Activated naive CD4-positive, alpha-beta T cell treated with anti-CD3 and anti-CD28 coated beads, Interleukin-2, amount 10 ng/mL, durations not matched to agents 7 days and 5 days (primary cell): ENCODE data around the gene ZFP92.

Experiments
- CTCF ChIA-PET: fragments of 350-600 bp; sonication (Branson Sonifier 250); formaldehyde crosslinking; loops from one replicate; lab custom pipeline; 2021; ENCODE audit warnings: antibody characterized with exemption; lab: Charles Lee
- DNase-seq: peaks from one replicate; pipeline ENCODE4 v3.0.0-alpha.2; 2020
- H3K27ac Mint-ChIP-seq: one replicate; pipeline ENCODE4 v1.8.0; 2021; ENCODE audit warnings: mild to moderate bottlenecking, moderate library complexity, mixed read lengths
- H3K27me3 Mint-ChIP-seq: one replicate; pipeline ENCODE4 v1.8.0; 2021; ENCODE audit warnings: mild to moderate bottlenecking, mixed read lengths
- H3K36me3 Mint-ChIP-seq: one replicate; pipeline ENCODE4 v1.8.0; 2021; ENCODE audit warnings: mixed read lengths
- H3K4me1 Mint-ChIP-seq: one replicate; pipeline ENCODE4 v1.8.0; 2021; ENCODE audit warnings: mixed read lengths
- H3K4me3 Mint-ChIP-seq: one replicate; pipeline ENCODE4 v1.8.0; 2021; ENCODE audit warnings: mild to moderate bottlenecking, moderate library complexity, mixed read lengths
- H3K9me3 Mint-ChIP-seq: one replicate; pipeline ENCODE4 v1.8.0; 2021; ENCODE audit warnings: mixed read lengths

The ZFP92 gene

GRCh38 chrX:153457136-153457825, 46.0 kb downstream of the ZFP92 start:
- no peaks in the 10 kb centered on the region for H3K4me1 Mint-ChIP-seq

DNA sequence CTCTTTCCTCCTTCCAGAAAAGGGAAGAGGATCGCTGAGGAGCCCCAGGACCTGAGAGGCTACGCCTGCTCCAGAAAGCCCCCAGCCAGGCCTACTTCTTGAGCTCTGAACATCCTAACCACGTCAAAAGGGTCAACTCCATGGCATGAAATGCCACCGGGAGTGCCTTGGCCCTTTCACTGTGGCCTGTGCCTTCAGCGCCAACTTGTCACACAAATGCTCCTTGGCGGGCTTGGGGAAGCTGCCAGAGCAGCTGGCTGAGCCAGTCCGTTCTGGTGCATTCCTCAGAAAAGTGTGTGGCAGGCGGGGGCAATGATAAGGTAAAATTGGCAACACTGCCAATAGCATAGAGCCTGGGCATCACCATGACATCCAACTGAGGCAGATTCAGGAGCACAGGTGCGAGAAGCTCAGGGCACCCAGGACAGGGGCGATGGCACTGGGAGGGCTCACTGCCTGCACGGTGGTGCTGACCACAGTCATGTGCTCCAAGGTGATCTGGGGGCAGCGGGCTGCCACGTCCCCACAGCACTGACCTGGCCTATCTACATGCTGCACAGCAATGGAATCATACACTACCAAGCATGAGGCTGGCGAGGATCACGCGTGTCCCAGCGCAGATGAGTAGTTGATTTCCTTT, 46.7 kb downstream of the ZFP92 start:
- H3K27ac Mint-ChIP-seq = no peak overlapping the region
- no peaks in the 10 kb centered on the region for H3K9me3 Mint-ChIP-seq
- CTCF ChIA-PET = interaction anchor here (1.6 kb wide), 1 partner anchor 49 kb away, joined by 6 read pairs; no protein-coding TSS in a partner anchor
- H3K36me3 Mint-ChIP-seq = peaks cover 13% of the 10 kb centered on the region
- no peaks in the 10 kb centered on the region for H3K4me1 Mint-ChIP-seq
- DNase-seq = no peak
- H3K4me3 Mint-ChIP-seq = no peak overlapping the region
- H3K27me3 Mint-ChIP-seq = no peaks in the 10 kb centered on the region

More at GRCh38 chrX:153457136-153457825, 46.0 kb downstream of the ZFP92 start:
- H3K9me3 Mint-ChIP-seq = no peaks in the 10 kb centered on the region
- no peak for DNase-seq
- H3K36me3 Mint-ChIP-seq = peaks cover 13% of the 10 kb centered on the region
- H3K4me3 Mint-ChIP-seq = no peak overlapping the region
- CTCF ChIA-PET = no interaction called here
- no peak overlapping the region for H3K27ac Mint-ChIP-seq
- H3K27me3 Mint-ChIP-seq = no peaks in the 10 kb centered on the region

DNA sequence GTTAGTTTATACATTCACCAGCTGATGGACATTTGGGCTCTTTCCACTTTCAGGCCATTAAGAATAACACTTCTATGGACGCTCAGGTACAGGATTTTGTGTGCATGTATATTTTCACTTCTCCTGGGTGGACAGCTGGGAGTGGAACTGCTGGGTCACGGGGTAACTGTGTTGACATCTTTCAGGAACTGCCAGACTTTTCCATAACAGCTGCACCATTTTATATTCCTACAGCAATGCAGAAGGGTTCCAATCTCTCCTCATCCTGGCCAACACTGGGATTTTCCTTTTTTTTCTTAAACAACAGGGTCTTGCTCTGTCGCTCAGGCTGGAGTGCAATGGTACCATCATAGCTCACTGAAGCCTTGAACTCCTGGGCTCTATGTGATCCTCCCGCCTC, 47.2 kb downstream of the ZFP92 start:
- CTCF ChIA-PET = interaction anchor here (1.6 kb wide), 1 partner anchor 48 kb away, joined by 6 read pairs; no protein-coding TSS in a partner anchor
- no peaks in the 10 kb centered on the region for H3K27me3 Mint-ChIP-seq
- H3K4me3 Mint-ChIP-seq = no peak overlapping the region
- no peak overlapping the region for H3K27ac Mint-ChIP-seq
- no peaks in the 10 kb centered on the region for H3K9me3 Mint-ChIP-seq
- peaks cover 17% of the 10 kb centered on the region for H3K36me3 Mint-ChIP-seq
- no peaks in the 10 kb centered on the region for H3K4me1 Mint-ChIP-seq
- DNase-seq = no peak

DNA sequence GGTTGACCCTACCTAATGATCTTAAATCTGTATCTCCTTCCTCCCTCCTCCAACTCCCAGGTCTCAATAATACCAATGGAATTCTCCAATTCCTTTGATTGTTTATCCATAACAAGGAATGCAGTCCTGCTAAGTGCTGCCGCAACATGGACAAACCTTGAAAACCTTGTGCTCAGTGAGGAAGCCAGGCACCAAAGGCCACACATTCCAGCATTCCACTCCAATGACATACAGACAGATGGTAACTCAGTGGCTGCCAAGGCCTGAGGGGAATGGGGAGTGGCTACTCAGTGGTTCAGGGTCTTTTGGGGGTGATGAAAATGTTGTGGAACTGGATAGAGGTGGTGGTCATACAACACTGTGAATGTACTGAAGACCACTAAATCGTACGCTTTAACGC, 48.7 kb downstream of the ZFP92 start:
- DNase-seq = no peak

DNA sequence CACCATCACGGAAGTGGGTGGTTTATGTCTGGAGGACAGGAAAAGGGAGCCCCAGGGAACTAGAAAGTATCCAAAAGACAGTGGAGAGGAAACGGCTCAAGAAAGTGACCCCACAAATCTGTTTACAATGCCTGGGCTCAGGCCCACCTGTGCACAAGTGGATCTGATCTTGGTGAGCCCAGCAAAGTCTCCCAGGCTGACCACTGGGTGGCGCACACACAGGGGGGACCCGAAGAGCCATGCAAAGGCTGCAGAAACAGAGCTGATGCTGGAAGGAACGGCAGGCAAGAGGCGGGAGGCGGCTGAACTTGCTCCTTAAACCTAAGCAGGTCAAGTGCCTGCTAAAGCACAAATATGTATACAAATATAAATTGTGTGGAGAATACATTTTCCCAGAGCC, 49.6 kb downstream of the ZFP92 start:
- no peak overlapping the region for H3K4me3 Mint-ChIP-seq
- no peaks in the 10 kb centered on the region for H3K27me3 Mint-ChIP-seq
- DNase-seq = peak; percentile 62
- no peaks in the 10 kb centered on the region for H3K9me3 Mint-ChIP-seq
- no peaks in the 10 kb centered on the region for H3K4me1 Mint-ChIP-seq
- CTCF ChIA-PET = interaction anchor here (1.0 to 1.7 kb wide), 4 partner anchors 10 to 46 kb away, joined by 3 to 7 read pairs (median 4); partner anchors contain the start of gene HAUS7
- H3K27ac Mint-ChIP-seq = no peak overlapping the region
- peaks cover 17% of the 10 kb centered on the region for H3K36me3 Mint-ChIP-seq

More for the DNA sequence above, 48.7 kb downstream of the ZFP92 start:
- no peak overlapping the region for H3K4me3 Mint-ChIP-seq
- H3K36me3 Mint-ChIP-seq = peaks cover 17% of the 10 kb centered on the region
- no peak overlapping the region for H3K27ac Mint-ChIP-seq
- no peaks in the 10 kb centered on the region for H3K27me3 Mint-ChIP-seq
- CTCF ChIA-PET = interaction anchor here (1.0 to 1.7 kb wide), 4 partner anchors 34 to 47 kb away, joined by 3 to 7 read pairs (median 4); no protein-coding TSS in a partner anchor
- no peaks in the 10 kb centered on the region for H3K4me1 Mint-ChIP-seq
- H3K9me3 Mint-ChIP-seq = no peaks in the 10 kb centered on the region
